Panc1 (cell line): ENCODE data around the gene DLL4.

Experiments
- CTCF ChIP-seq: fragments of 450-650 bp; IDR thresholded peaks from 2 replicates; pipeline ENCODE4 v1.5.1; 2017; ENCODE audit warnings: mild to moderate bottlenecking
- POLR2AphosphoS5 ChIP-seq: IDR thresholded peaks from 2 replicates; pipeline ENCODE4 v1.6.1; 2012; ENCODE audit warnings: mild to moderate bottlenecking, low read depth, low read length, moderate library complexity

GRCh38 chr15:40974879-40975278 lies 45.7 kb downstream of the DLL4 start:
- TF ChIP-seq CTCF (no peak), POLR2AphosphoS5 (no peak)
